Stimulated activated CD8-positive, alpha-beta memory T cell treated with anti-CD3 and anti-CD28 coated beads, Interleukin-4, amount 100 ng/mL, for 4 hours (primary cell): ENCODE results near the gene SNED1.

Source experiments
- DNase-seq, 2 donors: peaks; one replicate each; pipeline ENCODE4 v3.0.0-alpha.2; 2020; ENCODE audit warnings: low read depth in 2 of 2, low spot score in 1 of 2

The SNED1 gene

GRCh38 chr2:240997856-240998705, at the start of gene SNED1:
TSS of gene SNED1 (plus strand) at chr2:240998618. CDS start at chr2:240998838, 220 bp downstream.
- DNase-seq, result peak; percentile 19 to 39

DNA sequence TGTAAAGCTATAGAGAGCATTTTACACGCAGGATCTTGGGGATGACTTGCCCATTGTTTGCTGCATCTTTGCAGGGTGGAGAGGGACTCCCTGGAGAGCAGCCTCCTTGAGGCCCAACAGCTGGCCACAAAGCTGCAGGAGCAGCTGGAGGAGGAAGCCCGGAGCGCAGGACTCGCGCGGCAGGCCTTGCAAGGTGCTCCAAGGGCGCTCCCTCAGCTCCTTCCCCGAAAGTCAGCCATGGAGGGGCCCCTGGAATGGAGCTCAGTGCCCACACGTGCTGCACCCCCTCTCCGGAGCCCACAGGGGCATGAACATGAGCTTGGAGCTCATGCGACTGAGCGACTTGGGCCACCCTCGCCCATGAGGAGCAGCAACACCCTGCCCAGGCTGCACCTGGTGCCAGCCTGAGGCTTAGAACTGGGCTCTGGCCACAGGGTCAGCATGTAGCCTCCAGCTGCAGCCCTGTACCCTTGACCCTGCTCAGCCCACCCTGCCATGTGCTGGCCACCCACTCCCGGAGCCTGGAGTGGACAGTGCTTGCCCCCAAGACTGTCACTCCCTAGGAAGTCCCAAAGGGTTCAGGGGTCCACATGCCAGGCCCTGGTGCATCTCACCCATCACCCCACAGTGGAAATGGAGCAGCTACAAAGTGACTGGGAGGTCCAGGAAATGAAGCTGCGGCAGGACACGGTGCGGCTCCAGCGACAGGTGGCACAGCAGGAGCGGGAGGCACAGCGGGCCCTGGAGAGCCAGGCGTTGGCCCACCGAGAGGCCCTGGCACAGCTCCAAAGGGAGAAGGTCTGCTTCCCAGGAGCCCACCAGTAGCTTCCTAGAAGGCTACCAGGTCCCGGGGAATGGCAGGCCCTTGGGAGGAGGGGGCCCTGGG, 49.3 kb upstream of the SNED1 start:
- no peak for DNase-seq

- DNase-seq, result no peak
Measured at GRCh38 chr2:240949791-240950705, 48.4 kb upstream of the SNED1 start.

DNA sequence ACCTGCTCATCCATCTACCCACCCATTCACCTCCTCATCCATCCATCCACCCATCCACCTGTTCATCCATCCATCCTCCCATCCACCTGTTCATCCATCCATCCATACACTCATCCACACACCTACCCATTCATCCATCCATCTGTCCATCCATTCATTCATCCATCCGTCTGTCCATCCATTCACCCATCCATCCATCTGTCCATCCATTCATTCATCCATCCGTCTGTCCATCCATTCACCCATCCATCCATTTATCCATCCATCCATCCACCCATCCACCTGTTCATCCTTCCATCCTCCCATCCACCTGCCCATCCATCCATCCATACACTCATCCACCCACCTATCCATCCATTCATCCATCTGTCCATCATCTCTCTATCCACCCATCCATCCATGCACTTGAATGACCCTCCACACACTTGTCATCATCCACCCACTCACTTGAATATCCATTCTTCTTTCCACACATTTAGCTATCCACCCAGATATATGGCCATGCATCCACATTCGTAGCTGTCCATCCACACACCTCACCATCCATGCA, 47.3 kb upstream of the SNED1 start:
- DNase-seq, result no peak

DNA sequence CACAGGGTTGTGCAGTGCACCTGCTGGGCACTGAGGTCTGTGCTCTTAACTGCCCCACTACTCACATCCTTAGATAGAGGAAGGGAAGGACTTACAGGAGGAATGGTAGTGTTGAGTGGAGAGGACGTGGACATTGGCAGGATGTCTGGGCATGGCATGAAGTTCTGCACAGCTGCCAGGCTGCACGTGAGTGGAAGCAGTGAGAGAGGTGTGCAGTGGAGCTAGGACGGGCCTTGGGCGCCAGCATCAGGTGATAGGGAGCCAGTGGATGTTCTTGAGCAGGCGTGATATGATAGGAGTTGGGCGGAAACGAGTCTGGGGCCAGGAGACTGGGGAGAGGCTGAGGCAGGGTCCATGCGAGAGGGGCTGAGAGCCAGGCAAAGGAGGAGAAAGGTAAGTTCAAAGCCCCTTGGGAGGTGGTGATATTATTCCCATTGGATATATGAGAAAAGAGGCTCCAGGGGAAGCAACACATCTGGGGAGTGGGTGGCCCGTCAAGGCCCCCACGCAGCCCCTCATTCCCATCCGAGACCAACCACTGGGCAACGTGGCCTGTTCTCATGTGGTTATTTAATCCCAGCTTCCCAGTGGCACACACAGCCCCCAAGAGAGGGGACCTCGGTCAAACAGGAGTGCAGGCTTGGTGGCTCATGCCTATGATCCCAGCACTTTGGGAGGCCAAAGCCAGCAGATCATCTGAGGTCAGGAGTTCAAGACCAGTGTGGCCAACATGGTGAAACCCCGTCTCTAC, 45.7 kb upstream of the SNED1 start:
- no peak for DNase-seq

GRCh38 chr2:240953426-240954410, 44.7 kb upstream of the SNED1 start:
- DNase-seq, result no peak

- DNase-seq, result no peak
Measured at GRCh38 chr2:240954436-240955305, 43.7 kb upstream of the SNED1 start.

GRCh38 chr2:240955306-240956170, 42.9 kb upstream of the SNED1 start:
- no peak for DNase-seq

DNA sequence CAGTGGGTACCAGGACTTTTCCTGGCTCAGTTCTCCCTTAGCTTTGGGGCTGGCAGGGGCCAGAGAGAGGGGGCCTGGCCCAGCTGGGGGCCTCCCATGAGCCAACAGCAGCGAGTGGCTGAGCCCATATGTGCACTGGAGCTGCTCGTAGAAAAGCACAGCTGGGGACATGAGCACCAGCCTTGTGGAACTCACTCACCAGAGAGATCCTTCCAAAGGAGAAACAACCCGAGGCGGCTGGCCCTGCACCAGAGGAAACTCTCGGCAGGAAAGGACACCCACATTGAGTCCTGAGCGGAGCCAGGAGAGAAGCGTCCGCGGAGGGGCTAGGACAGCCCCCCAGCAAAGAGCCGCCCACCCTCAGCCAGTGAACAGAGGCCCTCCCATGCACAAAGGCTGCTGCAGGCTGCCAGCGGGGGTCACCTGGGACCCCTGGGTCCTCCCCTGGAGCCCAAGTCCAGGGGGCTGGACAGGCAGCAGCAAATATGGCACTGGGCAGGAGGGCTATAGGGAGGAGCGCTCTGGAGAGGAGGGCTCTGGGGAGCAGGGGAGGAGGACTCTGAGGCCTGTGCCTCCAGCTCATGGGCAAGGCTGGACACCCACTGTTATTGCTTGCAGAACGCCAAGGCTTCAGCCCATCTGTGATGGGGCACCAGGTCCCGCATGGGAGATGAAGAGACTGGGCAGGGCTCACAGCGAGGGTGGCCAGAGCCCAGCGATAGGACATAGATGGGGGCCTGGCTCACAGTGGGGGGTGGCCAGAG, 42.1 kb upstream of the SNED1 start:
- DNase-seq, result no peak

GRCh38 chr2:240956935-240957655, 41.3 kb upstream of the SNED1 start:
- no peak for DNase-seq

- no peak for DNase-seq
Measured at GRCh38 chr2:240957656-240958365, 40.6 kb upstream of the SNED1 start.

GRCh38 chr2:240958366-240959213, 39.8 kb upstream of the SNED1 start:
- no peak for DNase-seq

GRCh38 chr2:240959214-240959940, 39.0 kb upstream of the SNED1 start:
- DNase-seq, result no peak
